Measurements from ENCODE around the gene TRIP6.

Gene TRIP6

GRCh38 chr7:100865938-100866728 lies 1.1 kb upstream of the TRIP6 start (continued):
- TF ChIP-seq PRDM10 (tag by site-specific recombination; IDR thresholded peaks at IDR 0.05) (peak; percentile 18; the same call in 1 of the 2 replicates), ZNF184 (tag by site-specific recombination; IDR thresholded peaks at IDR 0.05) (no peak), HIC1 (tag by site-specific recombination; IDR thresholded peaks at IDR 0.05) (peak; percentile 69), ZNF114 (tag by site-specific recombination; IDR thresholded peaks at IDR 0.05) (no peak), REPIN1 (tag by site-specific recombination; IDR thresholded peaks at IDR 0.05; ENCODE audit: low read depth) (no peak), HOXD13 (CRISPR knock-in tag; IDR thresholded peaks at IDR 0.05; ENCODE audit: borderline replicate concordance) (no peak), GLIS1 (tag by site-specific recombination; IDR thresholded peaks at IDR 0.05) (no peak), MYNN (tag by site-specific recombination; IDR thresholded peaks at IDR 0.05; ENCODE audit: borderline replicate concordance) (no peak), SP7 (tag by site-specific recombination; IDR thresholded peaks at IDR 0.05) (no peak), ZNF433 (tag by site-specific recombination; IDR thresholded peaks at IDR 0.05; ENCODE audit: low read depth) (no peak), ZNF10 (tag by site-specific recombination; IDR thresholded peaks at IDR 0.05) (no peak)

- H3K36me3 ChIP-seq (ENCODE audit: control insufficient read depth in 2 of 2, insufficient read depth in 1 of 2, low read length in 2 of 2), result peaks cover 9 to 18% of the 10 kb centered on the region in 2 experiments; a peak in 2 of 3 replicates
- ChIA-PET POLR2A (interaction anchor here (1.0 to 1.4 kb wide), 4 partner anchors 8 to 161 kb away, joined by 6 to 9 read pairs (median 7); partner anchors contain the start of genes POP7, SLC12A9, SRRT and UFSP1), CTCF (interaction anchor here (0.6 to 1.0 kb wide), 3 partner anchors 9 to 142 kb away, joined by 3 to 4 read pairs (median 4); partner anchors contain the start of gene SLC12A9)
- H3K9me3 ChIP-seq (ENCODE audit: control insufficient read depth, insufficient read depth, low read depth, low read length), result no peaks in the 10 kb centered on the region
- TF ChIP-seq RBAK (tag by site-specific recombination; IDR thresholded peaks at IDR 0.05), result no peak
- TF ChIP-seq ZNF600 (tag by site-specific recombination; IDR thresholded peaks at IDR 0.05), result peak; percentile 22; the same call in 1 of the 2 replicates
- H3K27ac ChIP-seq (ENCODE audit: extremely low read depth, low read depth, low read length), result peak overlapping the region; percentile 86; the same call in 1 of the 2 replicates
- no peaks in the 10 kb centered on the region; the same call in 1 of the 2 replicates for H3K4me1 ChIP-seq (ENCODE audit: control insufficient read depth, insufficient read depth, low read length)
- H3K4me3 ChIP-seq (ENCODE audit: low read depth, low read length), result peak overlapping the region; percentile 64
Measured at GRCh38 chr7:100866729-100867039, 503 bp upstream of the TRIP6 start.

- peak overlapping the region; percentile 86; the same call in 1 of the 2 replicates for H3K27ac ChIP-seq (ENCODE audit: extremely low read depth, low read depth, low read length)
- H3K4me1 ChIP-seq (ENCODE audit: control insufficient read depth, insufficient read depth, low read length), result no peaks in the 10 kb centered on the region; the same call in 1 of the 2 replicates
- H3K9me3 ChIP-seq (ENCODE audit: control insufficient read depth, insufficient read depth, low read depth, low read length), result no peaks in the 10 kb centered on the region
- peaks cover 18 to 26% of the 10 kb centered on the region in 2 experiments; a peak in 2 of 3 replicates for H3K36me3 ChIP-seq (ENCODE audit: control insufficient read depth in 2 of 2, insufficient read depth in 1 of 2, low read length in 2 of 2)
- POLR2A ChIA-PET, result interaction anchor here (1.2 to 1.4 kb wide), 3 partner anchors 16 to 439 kb away, joined by 4 to 7 read pairs (median 6); partner anchors contain the start of genes SLC12A9, UFSP1 and ZCWPW1
- TF ChIP-seq SCRT2 (tag by site-specific recombination; IDR thresholded peaks at IDR 0.05), result peak; percentile 51; the same call in 1 of the 2 replicates
- peak; percentile 65; the same call in 1 of the 2 replicates for TF ChIP-seq SCRT1 (tag by site-specific recombination; IDR thresholded peaks at IDR 0.05; ENCODE audit: borderline replicate concordance)
- TF ChIP-seq ZBTB1 (tag by site-specific recombination; IDR thresholded peaks at IDR 0.05), result no peak
- no peak for TF ChIP-seq ZNF341 (tag by site-specific recombination; IDR thresholded peaks at IDR 0.05; ENCODE audit: low read depth)
- TF ChIP-seq GLIS2 (tag by site-specific recombination; IDR thresholded peaks at IDR 0.05), result peak; percentile 78
- TF ChIP-seq ZIC2 (tag by site-specific recombination; IDR thresholded peaks at IDR 0.05), result 0 out of 2 replicates have a peak, but pooled peaks have one; percentile 23
- peak overlapping the region; percentile 64 for H3K4me3 ChIP-seq (ENCODE audit: low read depth, low read length)
- CTCF ChIA-PET, result interaction anchor here (1.0 kb wide), 1 partner anchor 15 kb away, joined by 4 read pairs; the partner anchor contains the start of gene SLC12A9
Measured at GRCh38 chr7:100867776-100868485, 744 bp downstream of the TRIP6 start.
